Common myeloid progenitor, CD34-positive (primary cell): ENCODE measurements around the gene ARHGAP31.
A peak's percentile ranks its signal among the peaks of the same experiment; 100 is the strongest.

Source experiments
- CTCF ChIA-PET: fragments of 350-600 bp; sonication (Branson Sonifier 250); formaldehyde crosslinking; loops from one replicate; lab custom pipeline; 2021; ENCODE audit warnings: antibody characterized with exemption; lab: Charles Lee
- POLR2A ChIA-PET: fragments of 350-600 bp; sonication (Branson Sonifier 250); formaldehyde crosslinking; loops from one replicate; lab custom pipeline; 2021; ENCODE audit warnings: antibody characterized with exemption; lab: Charles Lee
- DNase-seq, 3 donors: peaks; one replicate each; pipeline versions ENCODE4 v3.0.0 to v3.0.0-alpha.2; 2013
- H3K27ac ChIP-seq, 2 experiments: 1 replicate in 1 of 2; 2 replicates in 1 of 2; pipeline ENCODE4 v1.7.0; 2013; ENCODE audit warnings: inconsistent platforms in 2 of 2, low read length in 2 of 2, mild to moderate bottlenecking in 2 of 2, low read depth in 1 of 2, moderate library complexity in 1 of 2; ENCODE audit not compliant: severe bottlenecking in 2 of 2, insufficient read depth in 1 of 2, poor library complexity in 1 of 2
- H3K27me3 ChIP-seq, 5 experiments: replicated peaks in 2 of 5; 1 replicate in 3 of 5; 2 replicates in 2 of 5; pipeline versions ENCODE4 v1.6.1 to v1.7.0; 2013; ENCODE audit warnings: low read length in 4 of 5, mild to moderate bottlenecking in 2 of 5, moderate library complexity in 2 of 5, inconsistent platforms in 1 of 5; ENCODE audit not compliant: insufficient read depth in 5 of 5, control insufficient read depth in 4 of 5
- H3K36me3 ChIP-seq, 4 experiments: 1 replicate in 2 of 4; 2 replicates in 2 of 4; pipeline versions ENCODE4 v1.6.1 to v1.7.0; 2013; ENCODE audit warnings: low read length in 3 of 4, control low read depth in 1 of 4, mild to moderate bottlenecking in 1 of 4; ENCODE audit not compliant: control insufficient read depth in 4 of 4, insufficient read depth in 4 of 4
- H3K4me1 ChIP-seq, 4 experiments: 1 replicate in 3 of 4; 2 replicates in 1 of 4; pipeline versions ENCODE4 v1.6.1 to v1.7.1; 2013; ENCODE audit warnings: low read length in 3 of 4, mild to moderate bottlenecking in 3 of 4, control low read depth in 1 of 4, inconsistent platforms in 1 of 4, moderate library complexity in 1 of 4; ENCODE audit not compliant: control insufficient read depth in 4 of 4, insufficient read depth in 4 of 4; ENCODE audit errors: control extremely low read depth in 1 of 4
- H3K4me3 ChIP-seq, 7 experiments: 1 replicate in 4 of 7; 2 replicates in 3 of 7; pipeline versions ENCODE4 v1.5.1 to v1.7.0; 2013; ENCODE audit warnings: mild to moderate bottlenecking in 7 of 7, low read length in 6 of 7, moderate library complexity in 6 of 7, inconsistent platforms in 2 of 7, low read depth in 2 of 7, control low read depth in 1 of 7; ENCODE audit not compliant: insufficient read depth in 4 of 7, control insufficient read depth in 1 of 7; ENCODE audit errors: extremely low read depth in 1 of 7
- H3K9me3 ChIP-seq, 5 experiments: 1 replicate in 4 of 5; 2 replicates in 1 of 5; pipeline versions ENCODE4 v1.6.1 to v1.7.1; 2013; ENCODE audit warnings: low read length in 4 of 5, mild to moderate bottlenecking in 2 of 5, inconsistent platforms in 1 of 5, low read depth in 1 of 5, moderate library complexity in 1 of 5; ENCODE audit not compliant: control insufficient read depth in 4 of 5, insufficient read depth in 2 of 5; ENCODE audit errors: control extremely low read depth in 1 of 5
- WGBS: methylation state at CpG from one replicate; pipeline ENCODE4 v1.1.5; 2013; ENCODE audit not compliant: insufficient coverage; 5-methylcytosine and 5-hydroxymethylcytosine counted together

ARHGAP31 gene

GRCh38 chr3:119417771-119418512 lies 123.8 kb downstream of the ARHGAP31 start:
- ChIA-PET POLR2A (no interaction called here), CTCF (interaction anchor here (0.7 kb wide), 1 partner anchor 144 kb away, joined by 3 read pairs; no protein-coding TSS in a partner anchor)
- H3K9me3 ChIP-seq: no peaks in the 10 kb centered on the region
- no peak overlapping the region for H3K4me3 ChIP-seq
- H3K36me3 ChIP-seq: no peaks in the 10 kb centered on the region
- no peaks in the 10 kb centered on the region for H3K4me1 ChIP-seq
- H3K27me3 ChIP-seq: no peaks in the 10 kb centered on the region
- H3K27ac ChIP-seq: no peak overlapping the region
- WGBS: 100% methylated on average over 7 of the region's 8 CpGs
- no peak for DNase-seq

DNA sequence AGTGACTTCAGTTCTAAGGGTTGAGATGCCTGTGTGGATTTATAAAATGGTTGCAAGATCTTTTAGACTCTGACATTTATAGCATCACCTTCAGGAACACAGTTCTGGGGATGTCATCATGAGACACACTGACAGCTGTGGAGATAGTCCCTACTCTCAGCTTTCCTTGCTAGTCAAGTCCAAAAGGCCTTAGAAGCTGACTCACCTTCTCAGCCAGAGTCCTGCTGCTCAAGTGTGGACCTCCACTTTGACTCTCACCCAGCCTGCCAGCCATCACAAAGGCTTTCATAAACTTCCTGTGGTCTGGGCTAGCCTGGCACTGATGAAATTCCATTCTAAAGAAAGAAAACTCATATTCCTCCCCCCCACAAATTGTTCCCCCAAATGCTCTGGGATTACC lies 124.5 kb downstream of the ARHGAP31 start:
- no peaks in the 10 kb centered on the region for H3K4me1 ChIP-seq
- H3K27me3 ChIP-seq: no peaks in the 10 kb centered on the region
- no peak overlapping the region for H3K27ac ChIP-seq
- no peaks in the 10 kb centered on the region for H3K9me3 ChIP-seq
- POLR2A ChIA-PET: no interaction called here
- DNase-seq: no peak
- CTCF ChIA-PET: interaction anchor here (0.7 kb wide), 1 partner anchor 9 kb away, joined by 3 read pairs; no protein-coding TSS in a partner anchor
- no peaks in the 10 kb centered on the region for H3K36me3 ChIP-seq
- H3K4me3 ChIP-seq: no peak overlapping the region

- ChIA-PET CTCF (interaction anchor here (0.8 to 1.0 kb wide), 2 partner anchors 21 to 260 kb away, joined by 3 to 4 read pairs; no protein-coding TSS in a partner anchor), POLR2A (no interaction called here)
- DNase-seq: no peak
- no peaks in the 10 kb centered on the region for H3K27me3 ChIP-seq
- no peaks in the 10 kb centered on the region for H3K4me1 ChIP-seq
- H3K4me3 ChIP-seq: no peak overlapping the region
- H3K36me3 ChIP-seq: no peaks in the 10 kb centered on the region
- WGBS: no CpG with 5 or more reads among the region's 2 CpGs
- H3K27ac ChIP-seq: no peak overlapping the region
- peaks cover 0 to 2% (median 0%) of the 10 kb centered on the region in 5 experiments for H3K9me3 ChIP-seq
Observed at GRCh38 chr3:119420196-119420595, 126.0 kb downstream of the ARHGAP31 start.

DNA sequence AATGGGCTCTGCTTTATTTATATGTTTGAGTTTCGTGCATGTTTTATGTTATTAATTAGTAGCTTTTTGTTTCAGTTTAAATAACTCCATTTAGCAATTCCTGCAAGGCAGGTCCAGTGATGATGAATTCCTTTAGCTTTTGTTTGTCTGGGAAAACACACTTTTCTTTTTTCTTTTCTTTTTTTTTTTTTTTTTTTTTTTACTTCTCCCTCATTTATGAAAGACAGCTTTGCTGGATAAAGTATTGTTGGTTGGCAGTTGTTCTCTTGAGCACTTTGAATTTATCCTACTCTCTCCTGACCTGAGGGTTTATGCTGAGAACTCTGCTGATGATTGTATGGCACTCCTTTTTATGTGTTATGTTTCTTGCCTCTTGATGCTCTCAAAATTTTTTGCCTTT lies 133.5 kb downstream of the ARHGAP31 start:
- Histone ChIP-seq H3K4me3 (no peak overlapping the region), H3K27ac (no peak overlapping the region), H3K4me1 (no peaks in the 10 kb centered on the region), H3K9me3 (peaks cover 13 to 66% (median 23%) of the 10 kb centered on the region in 5 experiments), H3K27me3 (no peaks in the 10 kb centered on the region), H3K36me3 (peaks cover 17 to 41% (median 25%) of the 10 kb centered on the region in 4 experiments)
- ChIA-PET CTCF (no interaction called here), POLR2A (no interaction called here)
- DNase-seq: peak; percentile 30 to 71 (median 63)
- WGBS: no CpG with 5 or more reads among the region's 1 CpG

GRCh38 chr3:119428538-119428937 lies 134.4 kb downstream of the ARHGAP31 start:
- Histone ChIP-seq H3K4me1 (no peaks in the 10 kb centered on the region), H3K36me3 (peaks cover 23 to 50% (median 31%) of the 10 kb centered on the region in 4 experiments), H3K4me3 (no peak overlapping the region), H3K27me3 (no peaks in the 10 kb centered on the region), H3K9me3 (peaks cover 13 to 68% (median 23%) of the 10 kb centered on the region in 5 experiments), H3K27ac (no peak overlapping the region)
- CTCF ChIA-PET: no interaction called here
- POLR2A ChIA-PET: no interaction called here
- 80% methylated on average over 1 of the region's 1 CpG for WGBS
- peak in 2 of 3 donors; percentile 5 to 10 for DNase-seq

DNA sequence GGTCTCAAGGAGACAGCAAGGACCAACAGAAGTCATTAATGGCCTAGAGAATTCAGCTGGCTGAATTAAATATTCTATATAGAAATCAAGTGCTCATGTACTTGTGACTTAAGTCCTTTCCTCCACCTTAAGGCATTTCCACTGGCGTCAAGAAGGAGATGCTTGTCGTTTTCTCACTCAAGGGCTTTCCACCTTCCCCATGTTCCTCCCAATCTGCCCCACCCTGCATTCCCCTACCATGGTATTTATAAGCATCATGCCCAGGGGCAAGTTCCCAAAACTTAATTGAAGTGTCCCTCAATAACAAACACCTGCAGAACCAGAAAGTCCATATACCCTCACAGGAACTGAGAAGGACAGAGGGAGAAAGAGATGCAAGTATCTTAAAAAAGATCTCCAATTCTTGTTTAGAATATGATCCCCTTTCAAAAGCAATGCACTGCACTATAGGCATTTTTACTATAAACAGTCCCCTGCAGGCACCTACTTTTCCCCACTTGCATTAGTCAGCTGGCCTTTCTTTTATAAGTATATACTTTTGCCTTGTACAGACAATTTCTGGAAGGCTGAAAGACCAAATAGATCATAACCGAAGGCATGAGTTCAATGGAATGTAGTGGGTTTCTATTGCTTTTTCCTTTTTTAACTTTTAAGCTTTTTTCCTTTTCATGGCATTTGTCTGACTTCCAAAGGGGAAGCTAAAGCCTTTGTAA lies 139.6 kb downstream of the ARHGAP31 start:
- Histone ChIP-seq H3K9me3 (peaks cover 2 to 30% (median 15%) of the 10 kb centered on the region in 5 experiments), H3K27me3 (no peaks in the 10 kb centered on the region), H3K27ac (no peak overlapping the region), H3K4me1 (no peaks in the 10 kb centered on the region), H3K4me3 (no peak overlapping the region), H3K36me3 (peaks cover 46 to 93% (median 65%) of the 10 kb centered on the region in 4 experiments)
- ChIA-PET CTCF (interaction anchor here (1.0 kb wide), 1 partner anchor 15 kb away, joined by 3 read pairs; no protein-coding TSS in a partner anchor), POLR2A (no interaction called here)
- no peak for DNase-seq
- 100% methylated on average over 2 of the region's 3 CpGs for whole genome bisulfite sequencing

GRCh38 chr3:119434703-119435102 lies 140.5 kb downstream of the ARHGAP31 start:
- H3K9me3 ChIP-seq: peaks cover 2 to 21% (median 12%) of the 10 kb centered on the region in 5 experiments
- POLR2A ChIA-PET: no interaction called here
- H3K27ac ChIP-seq: no peak overlapping the region
- CTCF ChIA-PET: interaction anchor here (0.7 kb wide), 1 partner anchor 11 kb away, joined by 3 read pairs; no protein-coding TSS in a partner anchor
- H3K27me3 ChIP-seq: no peaks in the 10 kb centered on the region
- H3K4me1 ChIP-seq: no peaks in the 10 kb centered on the region
- peaks cover 46 to 84% (median 63%) of the 10 kb centered on the region in 4 experiments for H3K36me3 ChIP-seq
- DNase-seq: no peak
- 100% methylated on average over 4 of the region's 4 CpGs for WGBS
- H3K4me3 ChIP-seq: no peak overlapping the region
